ENCODE results near the gene NSFL1C.

The NSFL1C gene

DNA sequence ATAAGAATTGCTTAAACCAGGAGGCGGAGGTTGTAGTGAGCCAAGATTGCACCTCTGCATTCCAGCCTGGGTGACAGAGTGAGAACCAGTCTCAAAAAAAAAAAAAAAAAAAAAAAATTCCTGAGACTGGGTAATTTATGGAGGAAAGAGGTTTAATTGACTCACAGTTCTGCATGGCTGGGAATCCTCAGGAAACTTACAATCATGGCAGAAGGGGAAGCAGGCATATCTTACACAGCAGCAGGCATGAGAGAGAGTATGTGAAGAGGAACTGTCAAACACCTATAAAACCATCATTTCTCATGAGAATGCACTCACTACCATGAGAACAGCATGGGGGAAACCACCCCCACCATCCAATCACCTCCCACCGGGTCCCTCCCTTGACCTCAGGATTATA, 72.0 kb downstream of the NSFL1C start:
- no peaks in the 10 kb centered on the region for H3K36me3 ChIP-seq (ENCODE audit: control insufficient read depth, insufficient read depth, low read length)
- no peak overlapping the region for H3K4me2 ChIP-seq (ENCODE audit: low read length)
- peaks cover 12% of the 10 kb centered on the region for H3K4me1 ChIP-seq
- no peak overlapping the region for H3K9ac ChIP-seq
- no peak overlapping the region for H2AFZ ChIP-seq
- no peak overlapping the region for H3K27ac ChIP-seq
- H3K27me3 ChIP-seq (ENCODE audit: control insufficient read depth, insufficient read depth, low read length) = no peaks in the 10 kb centered on the region
- H3K9me3 ChIP-seq (ENCODE audit: control insufficient read depth, low read length) = no peaks in the 10 kb centered on the region
- TF ChIP-seq, protein P1, sequence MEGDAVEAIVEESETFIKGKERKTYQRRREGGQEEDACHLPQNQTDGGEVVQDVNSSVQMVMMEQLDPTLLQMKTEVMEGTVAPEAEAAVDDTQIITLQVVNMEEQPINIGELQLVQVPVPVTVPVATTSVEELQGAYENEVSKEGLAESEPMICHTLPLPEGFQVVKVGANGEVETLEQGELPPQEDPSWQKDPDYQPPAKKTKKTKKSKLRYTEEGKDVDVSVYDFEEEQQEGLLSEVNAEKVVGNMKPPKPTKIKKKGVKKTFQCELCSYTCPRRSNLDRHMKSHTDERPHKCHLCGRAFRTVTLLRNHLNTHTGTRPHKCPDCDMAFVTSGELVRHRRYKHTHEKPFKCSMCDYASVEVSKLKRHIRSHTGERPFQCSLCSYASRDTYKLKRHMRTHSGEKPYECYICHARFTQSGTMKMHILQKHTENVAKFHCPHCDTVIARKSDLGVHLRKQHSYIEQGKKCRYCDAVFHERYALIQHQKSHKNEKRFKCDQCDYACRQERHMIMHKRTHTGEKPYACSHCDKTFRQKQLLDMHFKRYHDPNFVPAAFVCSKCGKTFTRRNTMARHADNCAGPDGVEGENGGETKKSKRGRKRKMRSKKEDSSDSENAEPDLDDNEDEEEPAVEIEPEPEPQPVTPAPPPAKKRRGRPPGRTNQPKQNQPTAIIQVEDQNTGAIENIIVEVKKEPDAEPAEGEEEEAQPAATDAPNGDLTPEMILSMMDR (IDR thresholded peaks at IDR 0.05) = no peak
- peaks cover 13% of the 10 kb centered on the region for H3K79me2 ChIP-seq
- no peak overlapping the region for H3K4me3 ChIP-seq (ENCODE audit: low read depth, low read length)

DNA sequence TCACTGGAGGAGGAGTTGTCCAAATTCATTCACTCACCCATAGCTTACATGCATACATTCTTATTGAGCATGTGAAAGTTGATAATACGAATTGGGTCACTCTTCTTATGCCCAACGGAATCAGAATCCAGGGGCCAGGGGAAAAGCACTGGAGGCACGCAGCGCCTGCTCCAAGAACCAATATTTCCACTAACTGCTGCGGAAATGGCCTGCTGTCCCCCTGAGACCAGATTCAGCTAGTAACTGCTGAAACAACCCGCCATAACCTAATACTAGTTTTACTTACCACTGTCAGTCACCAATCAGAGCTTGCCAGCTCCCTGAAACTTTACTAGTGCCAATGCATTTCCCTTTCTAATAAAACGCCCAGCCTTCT, 73.2 kb downstream of the NSFL1C start:
- Histone ChIP-seq H3K27ac (peak overlapping the region; percentile 46), H3K4me3 (ENCODE audit: low read depth, low read length) (peak overlapping the region; percentile 75), H3K4me1 (peaks cover 12% of the 10 kb centered on the region), H3K9ac (no peak overlapping the region), H3K27me3 (ENCODE audit: control insufficient read depth, insufficient read depth, low read length) (no peaks in the 10 kb centered on the region), H3K79me2 (peaks cover 23% of the 10 kb centered on the region), H3K4me2 (ENCODE audit: low read length) (peak overlapping the region; percentile 88), H3K9me3 (ENCODE audit: control insufficient read depth, low read length) (no peaks in the 10 kb centered on the region), H2AFZ (peak overlapping the region; percentile 79), H3K36me3 (ENCODE audit: control insufficient read depth, insufficient read depth, low read length) (no peaks in the 10 kb centered on the region)
- TF ChIP-seq, protein P1 (IDR thresholded peaks at IDR 0.05) = no peak

DNA sequence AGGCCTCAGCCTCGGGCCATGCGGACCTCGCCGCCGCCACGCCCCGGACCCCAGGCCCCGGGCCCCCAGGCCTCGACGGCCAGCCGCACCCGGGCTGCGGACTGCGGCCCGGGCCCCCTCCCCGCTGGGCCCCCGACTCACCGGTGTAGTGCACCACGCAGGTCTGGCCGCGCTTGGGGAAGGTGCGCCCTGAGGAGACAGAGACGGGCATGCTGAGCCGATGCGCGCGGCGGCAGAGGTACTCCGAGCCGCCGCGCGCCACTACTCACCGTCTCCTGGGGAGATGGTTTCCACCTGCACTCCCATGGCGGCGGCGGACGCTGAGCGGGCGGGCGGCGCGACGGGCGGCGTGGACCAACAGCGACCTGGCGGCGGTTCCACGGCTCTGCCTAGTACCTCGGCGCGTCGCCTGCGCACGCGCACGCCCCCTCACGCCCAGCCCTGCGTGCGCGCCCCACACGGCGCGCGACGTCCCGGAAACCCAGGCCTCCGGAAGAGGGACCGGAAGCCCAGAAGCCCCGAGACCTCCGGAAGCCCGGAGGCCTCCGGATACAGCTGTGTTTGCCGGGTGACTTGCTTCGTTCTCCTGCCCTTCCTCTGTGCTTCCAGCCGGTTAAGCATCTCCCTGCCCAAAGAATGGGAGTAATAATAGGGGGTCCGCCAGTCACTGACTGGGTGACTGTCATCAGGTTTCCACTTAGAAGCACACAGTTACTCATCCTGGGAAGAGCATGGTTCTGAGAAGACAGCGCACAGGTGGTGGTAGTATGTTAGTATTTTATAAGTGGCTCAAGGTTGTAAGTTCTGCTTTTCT, 73.7 kb downstream of the NSFL1C start, which contains the start of gene FKBP1A:
Gene FKBP1A (minus strand): TSS at position 362 of the 814 bp plus-strand sequence. CDS start 56 bp downstream, at position 306.
- Histone ChIP-seq H2AFZ (peak within 1 kb of the TSS; percentile 79), H3K4me3 (ENCODE audit: low read depth, low read length) (peak within 1 kb of the TSS; percentile 75), H3K9me3 (ENCODE audit: control insufficient read depth, low read length) (no peaks in the 10 kb centered on the region), H3K4me1 (peaks cover 12% of the 10 kb centered on the region), H3K27me3 (ENCODE audit: control insufficient read depth, insufficient read depth, low read length) (no peaks in the 10 kb centered on the region), H3K79me2 (peaks cover 23% of the 10 kb centered on the region), H3K27ac (peak within 1 kb of the TSS; percentile 46), H3K36me3 (ENCODE audit: control insufficient read depth, insufficient read depth, low read length) (no peaks in the 10 kb centered on the region), H3K4me2 (ENCODE audit: low read length) (peak within 1 kb of the TSS; percentile 88), H3K9ac (no peak within 1 kb of the TSS)
- TF ChIP-seq, protein P1 (IDR thresholded peaks at IDR 0.05) = peak; percentile 36

DNA sequence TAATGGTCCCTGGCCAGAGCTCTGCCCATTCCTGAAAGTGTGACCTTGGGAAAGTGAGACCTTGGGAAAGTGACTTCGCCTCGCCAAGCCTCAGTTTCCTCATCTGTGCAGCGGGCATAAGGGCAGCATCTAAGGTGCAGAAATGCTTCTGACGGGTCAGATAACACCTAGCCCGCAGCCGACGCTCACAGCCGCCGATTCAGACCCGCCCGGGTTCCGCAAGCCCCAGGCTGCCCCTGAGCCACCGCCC, 74.3 kb downstream of the NSFL1C start:
- H3K79me2 ChIP-seq = peaks cover 26% of the 10 kb centered on the region
- no peak overlapping the region for H3K9ac ChIP-seq
- no peaks in the 10 kb centered on the region for H3K9me3 ChIP-seq (ENCODE audit: control insufficient read depth, low read length)
- H3K4me1 ChIP-seq = peaks cover 12% of the 10 kb centered on the region
- peak overlapping the region; percentile 40 for H3K27ac ChIP-seq
- peak overlapping the region; percentile 88 for H3K4me2 ChIP-seq (ENCODE audit: low read length)
- H2AFZ ChIP-seq = peak overlapping the region; percentile 79
- H3K4me3 ChIP-seq (ENCODE audit: low read depth, low read length) = peak overlapping the region; percentile 75
- no peaks in the 10 kb centered on the region for H3K27me3 ChIP-seq (ENCODE audit: control insufficient read depth, insufficient read depth, low read length)
- TF ChIP-seq, protein P1 (IDR thresholded peaks at IDR 0.05) = no peak
- no peaks in the 10 kb centered on the region for H3K36me3 ChIP-seq (ENCODE audit: control insufficient read depth, insufficient read depth, low read length)
